ENCODE data around the gene XPO5. TPM values are rescaled to one million over a fixed set of nuclear protein-coding genes. Genes with fewer than 3 reads are reported as not detected.

Gene XPO5
- total RNA-seq, 1 donor from 2014 or later: 27.2 TPM

- DNase-seq: peak; percentile 65
These were observed 79.3 kb downstream of the XPO5 start for GRCh38 chr6:43496370-43497128.

DNA sequence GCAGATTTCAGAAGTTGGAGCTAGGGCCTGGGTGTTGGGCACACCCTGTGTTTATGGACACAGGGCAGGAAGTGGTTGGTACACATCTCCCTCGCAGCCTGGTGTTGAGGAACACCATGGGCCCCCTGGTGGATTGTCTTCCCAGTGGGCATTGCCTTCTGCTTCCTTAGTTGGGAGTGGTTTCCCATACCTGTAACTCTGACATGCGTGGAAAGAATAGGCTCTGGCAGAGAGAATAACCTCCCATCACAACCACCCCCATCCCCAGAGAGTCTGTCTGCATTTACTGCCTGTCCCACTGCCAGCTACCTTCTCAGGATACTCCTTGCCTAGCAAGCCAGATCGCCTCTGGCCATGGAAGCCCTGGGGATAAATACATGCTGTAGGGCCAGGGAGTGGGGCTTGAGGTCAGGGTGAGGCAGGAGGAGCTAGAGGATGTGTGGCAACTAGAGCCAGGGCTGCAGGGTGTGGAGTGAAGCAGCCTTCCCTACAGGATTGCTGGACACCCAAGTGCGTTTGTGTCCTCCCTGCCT is 80.4 kb downstream of the XPO5 start:
- peak; percentile 19 for DNase-seq

DNA sequence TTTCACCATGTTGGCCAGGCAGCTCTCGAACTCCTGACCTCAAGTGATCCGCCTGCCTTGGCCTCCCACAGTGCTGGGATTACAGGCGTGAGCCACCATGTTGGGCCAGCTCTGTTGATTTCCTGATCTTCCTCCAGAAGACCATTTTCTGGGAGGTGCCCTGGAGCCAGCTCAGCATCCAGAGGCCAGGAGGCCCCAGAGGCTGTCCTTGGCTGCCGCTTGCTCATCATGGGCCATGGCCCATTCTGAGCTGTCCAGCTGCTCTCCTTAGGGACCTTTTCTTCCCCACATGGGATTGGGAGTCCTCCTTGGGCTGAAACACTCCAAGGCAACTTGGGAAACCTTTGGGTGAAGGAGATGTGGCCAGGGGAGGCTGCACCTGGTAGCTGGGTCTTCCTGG is 81.1 kb downstream of the XPO5 start:
- no peak for DNase-seq

GRCh38 chr6:43494321-43494720 is 81.5 kb downstream of the XPO5 start:
- no peak for DNase-seq

DNA sequence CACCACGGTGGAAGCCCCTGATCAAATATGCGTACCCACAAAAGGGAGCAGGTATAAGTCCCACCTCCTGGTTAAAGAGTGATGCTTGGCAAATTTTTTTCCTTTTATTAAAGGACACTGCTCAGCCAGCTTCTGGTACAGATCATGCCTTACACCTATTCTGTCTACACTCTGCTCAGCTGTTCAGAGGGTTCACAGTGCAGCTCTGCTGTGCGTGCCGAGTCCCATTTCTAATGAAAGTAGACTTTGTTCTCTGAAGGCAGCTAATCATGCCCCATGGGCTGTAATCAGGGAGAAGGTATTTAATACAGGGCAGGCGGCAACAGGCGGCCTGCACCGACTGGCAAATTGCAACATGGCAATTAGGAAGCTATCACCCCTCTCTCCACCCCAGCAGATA is 82.0 kb downstream of the XPO5 start:
- DNase-seq: no peak

DNA sequence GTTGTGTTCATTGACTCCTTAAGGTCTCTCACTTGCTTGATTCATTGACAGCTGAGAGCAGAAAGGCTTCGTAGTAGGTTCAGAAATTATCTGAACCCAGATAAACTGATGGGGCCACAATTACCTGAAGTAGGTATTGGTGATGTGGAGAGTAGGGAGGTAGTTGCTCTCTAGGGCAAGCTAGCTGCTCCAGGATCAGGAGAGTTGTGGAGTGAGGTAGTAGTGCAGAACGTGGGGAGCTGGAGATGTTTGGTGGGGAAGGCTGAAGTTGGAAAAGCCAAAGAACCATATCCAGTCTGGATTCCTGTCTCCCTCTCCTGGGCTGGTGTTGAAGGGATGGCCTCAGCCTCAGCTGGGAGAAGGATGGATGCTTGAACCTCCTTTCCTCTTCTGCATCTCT is 82.6 kb downstream of the XPO5 start:
- no peak for DNase-seq

DNA sequence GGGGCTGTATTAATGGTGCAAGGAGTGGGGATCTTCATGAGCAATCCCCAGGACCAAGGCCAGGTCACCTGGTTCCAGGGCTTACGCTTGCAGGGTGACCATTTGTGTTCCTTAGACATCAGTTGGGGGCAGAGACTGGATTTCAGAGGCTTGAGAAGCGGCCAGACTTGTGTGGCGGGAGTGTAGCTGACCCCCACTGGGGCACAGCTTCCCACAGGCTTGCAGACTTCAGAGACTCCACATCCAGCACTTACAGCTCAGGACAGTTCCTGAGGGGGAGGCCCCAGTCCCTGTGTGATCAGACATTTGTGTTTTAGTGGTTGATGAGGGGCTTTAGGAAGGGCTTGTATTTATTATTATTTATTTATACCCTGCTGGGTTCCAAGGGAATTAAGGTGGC is 83.2 kb downstream of the XPO5 start:
- no peak for DNase-seq

DNA sequence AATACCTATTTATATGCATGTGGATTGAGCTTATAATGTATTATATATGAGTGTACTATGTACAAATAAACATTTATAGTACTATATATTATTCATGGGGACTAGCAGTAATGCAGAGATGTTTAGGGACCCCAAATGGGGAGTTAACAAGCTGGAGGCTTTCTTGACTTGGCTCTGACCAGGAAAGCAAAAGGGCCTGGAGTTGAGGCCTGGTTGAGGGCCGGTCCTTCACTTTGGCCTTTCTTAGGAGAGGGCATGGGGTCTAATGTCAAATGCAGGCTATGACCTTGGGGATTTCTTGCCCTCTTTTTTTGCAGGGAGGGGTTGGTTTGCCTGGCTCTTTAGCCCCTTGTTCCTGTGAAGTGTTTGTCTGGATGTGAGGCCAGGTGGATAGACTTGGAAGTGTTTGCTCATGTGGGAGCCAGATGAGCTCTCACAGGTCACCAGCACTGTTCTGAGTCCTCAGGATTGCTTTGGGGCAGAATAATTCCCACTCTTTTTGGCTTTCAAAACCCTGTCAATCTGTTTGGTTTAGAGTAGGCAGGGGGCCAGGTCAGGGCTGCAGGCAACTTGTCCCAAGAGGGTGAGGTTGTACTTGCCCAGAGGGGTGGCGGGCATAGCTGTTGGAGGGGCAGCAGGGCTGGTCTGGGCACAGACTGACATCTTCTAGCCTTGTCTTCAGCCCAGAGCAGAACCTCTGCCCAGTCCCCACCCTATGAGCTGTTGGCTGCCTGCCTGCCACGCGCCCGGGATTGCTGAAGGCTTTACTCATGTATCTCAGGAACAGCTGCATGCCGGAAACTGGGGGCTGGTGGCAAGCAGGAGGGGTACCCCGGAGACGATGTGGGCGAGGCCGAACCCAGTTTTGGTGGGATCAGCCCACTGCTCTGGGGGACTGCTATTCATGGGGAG is 83.8 kb downstream of the XPO5 start:
- peak; percentile 58 for DNase-seq

GRCh38 chr6:43490523-43490939 is 85.3 kb downstream of the XPO5 start:
- no peak for DNase-seq

DNA sequence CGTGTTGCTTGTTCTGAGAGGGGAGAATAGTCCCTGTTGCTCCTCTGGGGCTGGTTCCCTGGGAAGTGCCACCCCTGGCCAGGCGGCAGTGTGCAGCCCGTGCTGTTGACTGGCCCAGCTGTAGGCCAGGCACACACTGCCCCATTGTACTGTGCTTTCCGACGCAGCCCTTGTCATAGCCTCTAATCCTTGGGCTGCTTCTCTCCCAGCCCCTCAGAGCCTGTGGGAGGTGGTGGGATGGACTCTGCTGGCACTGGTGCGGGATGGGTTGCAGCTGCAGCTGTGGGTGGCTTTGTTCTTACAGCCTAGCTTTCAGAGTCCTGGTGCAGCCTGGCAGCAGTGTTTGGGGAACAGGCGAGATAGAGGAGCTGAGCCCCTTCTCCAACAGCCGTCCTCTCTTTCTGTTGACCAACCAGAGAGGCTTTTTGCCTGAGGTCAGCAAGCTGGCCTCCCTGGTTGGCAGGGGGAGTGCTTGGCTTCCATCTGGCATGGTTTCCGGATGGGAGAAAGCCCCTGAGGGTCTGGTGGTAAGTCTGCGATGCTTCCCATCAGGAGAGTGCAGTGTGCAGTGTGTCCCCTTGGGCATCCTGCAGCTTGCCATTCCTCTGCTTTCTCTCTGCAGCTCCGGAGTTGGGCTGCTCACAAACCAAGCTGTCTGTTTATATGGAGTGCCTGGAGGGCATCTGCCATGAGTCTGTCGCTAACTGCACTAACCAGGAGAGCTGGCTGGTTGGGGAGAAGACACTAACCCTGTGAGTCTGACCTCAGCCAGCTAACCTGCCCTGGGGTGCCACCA is 86.4 kb downstream of the XPO5 start:
- no peak for DNase-seq

DNA sequence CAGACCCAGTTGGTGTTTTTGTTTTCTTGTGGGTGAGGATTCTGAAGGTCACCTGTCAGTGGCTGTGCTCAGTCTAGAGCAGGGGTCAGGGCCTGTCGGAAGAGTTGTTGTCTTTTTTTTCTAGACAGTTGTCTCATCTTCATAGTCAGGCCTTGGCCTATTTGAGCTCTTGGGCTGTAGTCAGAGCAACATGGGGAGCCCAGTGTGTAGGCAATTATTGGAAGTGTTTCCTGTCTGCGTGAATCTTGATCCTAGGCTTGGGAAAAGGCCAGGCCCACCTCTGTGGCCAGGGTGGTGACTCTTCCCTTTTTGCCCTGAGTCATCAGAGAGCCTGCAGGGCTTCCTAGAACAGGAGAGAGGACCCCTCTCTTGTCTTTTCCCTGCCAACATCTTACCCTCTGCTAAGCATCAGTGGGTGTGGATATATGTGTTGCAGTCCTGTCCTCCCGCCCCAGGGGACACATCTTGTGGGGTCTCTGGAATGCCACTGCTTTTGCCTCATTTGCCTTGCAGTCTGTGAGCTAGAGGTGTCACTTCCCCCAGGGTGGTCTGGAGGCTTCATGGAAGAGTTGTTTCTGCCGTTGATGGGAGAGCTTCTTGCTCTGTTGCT is 87.1 kb downstream of the XPO5 start:
- no peak for DNase-seq

GRCh38 chr6:43481591-43482236 is 94.1 kb downstream of the XPO5 start:
- DNase-seq: no peak

DNA sequence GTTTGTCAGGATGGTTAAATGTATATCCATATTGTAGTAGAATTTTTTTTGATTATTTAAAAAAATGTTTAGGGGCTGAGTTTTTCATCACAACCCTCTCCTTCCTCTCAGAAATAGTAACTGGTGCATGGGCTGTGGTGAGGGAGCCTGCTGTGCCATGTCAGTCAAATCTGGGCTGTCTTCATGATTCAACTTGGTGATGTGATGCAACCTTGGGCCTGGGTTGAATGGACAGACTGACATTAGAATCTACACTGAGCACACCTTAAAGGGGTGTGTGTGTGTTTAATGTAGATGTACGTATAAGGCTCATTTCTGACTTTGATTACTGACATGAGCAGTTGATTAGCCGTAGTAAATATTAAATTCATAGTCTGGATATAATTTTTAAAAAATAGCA is 94.8 kb downstream of the XPO5 start:
- DNase-seq: no peak

- no peak for DNase-seq
These were observed 97.8 kb downstream of the XPO5 start for GRCh38 chr6:43478008-43478372.

DNA sequence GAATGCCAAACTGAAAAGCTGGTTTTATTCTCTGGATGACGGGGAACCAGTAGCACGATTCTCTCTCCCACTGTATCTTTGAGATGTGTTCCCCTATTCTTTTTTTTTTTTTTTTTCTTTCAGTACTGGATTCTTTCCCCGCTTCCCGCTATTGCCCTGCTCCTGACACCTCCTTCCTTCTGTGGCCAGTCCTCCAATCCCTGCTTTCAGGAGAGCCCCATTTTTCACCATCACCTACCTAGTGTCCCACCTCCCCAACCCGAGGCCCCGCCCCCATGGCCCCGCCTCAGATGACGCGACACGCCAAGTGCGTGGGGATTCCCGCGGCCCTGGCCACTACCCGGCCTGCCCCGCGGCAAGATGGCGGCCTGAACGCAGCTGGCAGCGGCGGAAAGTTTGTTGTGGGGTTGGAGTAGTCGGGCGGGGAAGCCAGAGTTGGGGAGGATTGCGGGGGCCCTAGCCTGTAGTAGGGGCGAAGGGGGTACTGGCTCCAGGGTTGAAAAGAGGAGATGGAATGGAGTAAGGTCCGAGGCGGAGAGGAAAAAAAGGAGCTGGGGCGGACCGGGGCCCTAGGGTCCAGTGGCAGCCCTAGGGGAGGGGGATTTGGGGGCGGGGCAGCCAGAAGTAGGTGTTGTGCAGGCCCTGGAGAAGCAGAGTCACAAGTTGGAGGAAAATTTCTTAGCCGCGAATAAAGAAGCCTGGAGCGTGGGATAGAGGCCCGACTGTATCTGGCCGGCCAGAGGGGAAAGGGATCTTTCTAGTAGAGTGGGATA is 98.4 kb downstream of the XPO5 start, which contains the start of gene TJAP1:
Gene TJAP1, plus strand, starts transcription at position 336 of the 773 bp plus-strand sequence. CDS start 21,432 bp downstream, outside the sequence.
- DNase-seq: peak; percentile 90

DNA sequence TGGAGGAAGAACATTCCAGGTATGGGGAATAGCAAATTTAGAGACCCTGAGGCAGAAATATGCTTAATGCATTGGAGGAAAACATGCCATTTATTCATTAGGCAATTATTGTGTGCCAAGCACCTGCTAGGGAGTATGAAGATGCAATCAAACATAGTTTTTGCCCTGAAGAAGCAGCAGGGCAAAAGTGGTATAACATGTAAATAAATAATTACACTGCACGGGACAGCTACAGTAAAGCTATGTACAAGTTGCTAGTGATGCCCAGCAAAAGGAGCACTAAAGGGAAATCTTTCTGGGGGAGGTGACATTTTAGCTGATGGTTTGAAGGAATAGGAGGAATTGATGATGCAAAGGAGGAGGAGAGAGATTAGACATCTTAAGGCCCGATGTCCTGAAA is 99.1 kb downstream of the XPO5 start:
- no peak for DNase-seq

GRCh38 chr6:43475516-43475915 is 100.3 kb downstream of the XPO5 start:
- DNase-seq: no peak

DNA sequence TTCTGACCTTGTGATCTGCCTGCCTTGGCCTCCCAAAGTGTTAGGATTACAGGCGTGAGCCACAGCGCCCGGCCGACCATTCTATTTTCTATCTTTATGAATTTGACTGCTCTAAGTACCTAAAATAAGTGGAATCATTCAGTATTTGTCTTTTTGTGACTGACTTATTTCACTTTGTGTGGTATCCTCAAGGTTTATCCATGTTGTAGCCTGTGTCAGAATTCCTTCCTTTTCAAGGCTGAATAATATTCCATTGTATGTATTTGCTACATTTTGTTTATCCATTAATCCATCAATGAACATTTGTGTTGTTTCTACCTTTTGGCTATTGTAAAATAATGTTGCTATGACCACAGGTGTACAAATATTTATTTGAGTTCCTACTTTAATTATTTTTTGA is 103.3 kb downstream of the XPO5 start:
- DNase-seq: no peak

Data from dermis blood vessel endothelial cell (primary cell).